ENCODE data around the gene PLCE1. TPM values are rescaled to one million over a fixed set of nuclear protein-coding genes. Genes with fewer than 3 reads are reported as not detected.

The PLCE1 gene
- polyA plus RNA-seq, 1 experiment: 3.3 TPM

GRCh38 chr10:94010886-94011285, 17.2 kb downstream of the PLCE1 start:
- no peak for DNase-seq (ENCODE audit: low read depth)
- Histone ChIP-seq H3K36me3 (ENCODE audit: control insufficient read depth, insufficient read depth, low read length) (no peaks in the 10 kb centered on the region), H3K4me3 (ENCODE audit: low read depth, low read length) (no peak overlapping the region), H3K27me3 (ENCODE audit: control insufficient read depth, insufficient read depth, low read length) (no peaks in the 10 kb centered on the region)
- CTCF ChIA-PET: no interaction called here
- POLR2A ChIA-PET: no interaction called here
- no peak for TF ChIP-seq CTCF (IDR thresholded peaks at IDR 0.05; ENCODE audit: insufficient read depth, low read depth, low read length)

GRCh38 chr10:94011296-94011695, 17.6 kb downstream of the PLCE1 start:
- ChIA-PET CTCF (no interaction called here), POLR2A (no interaction called here)
- no peak overlapping the region for H3K4me3 ChIP-seq (ENCODE audit: low read depth, low read length)
- H3K36me3 ChIP-seq (ENCODE audit: control insufficient read depth, insufficient read depth, low read length): no peaks in the 10 kb centered on the region
- DNase-seq (ENCODE audit: low read depth): no peak
- no peaks in the 10 kb centered on the region for H3K27me3 ChIP-seq (ENCODE audit: control insufficient read depth, insufficient read depth, low read length)
- TF ChIP-seq CTCF (IDR thresholded peaks at IDR 0.05; ENCODE audit: insufficient read depth, low read depth, low read length): no peak

- H3K4me3 ChIP-seq (ENCODE audit: low read depth, low read length): no peak overlapping the region
- no peaks in the 10 kb centered on the region for H3K27me3 ChIP-seq (ENCODE audit: control insufficient read depth, insufficient read depth, low read length)
- H3K36me3 ChIP-seq (ENCODE audit: control insufficient read depth, insufficient read depth, low read length): no peaks in the 10 kb centered on the region
- POLR2A ChIA-PET: no interaction called here
- no peak for TF ChIP-seq CTCF (IDR thresholded peaks at IDR 0.05; ENCODE audit: insufficient read depth, low read depth, low read length)
- CTCF ChIA-PET: interaction anchor here (0.8 kb wide), 1 partner anchor 53 kb away, joined by 3 read pairs; no protein-coding TSS in a partner anchor
- no peak for DNase-seq (ENCODE audit: low read depth)
These were observed 19.1 kb downstream of the PLCE1 start for GRCh38 chr10:94012834-94013233.

GRCh38 chr10:94013331-94013760, 19.6 kb downstream of the PLCE1 start:
- Histone ChIP-seq H3K36me3 (ENCODE audit: control insufficient read depth, insufficient read depth, low read length) (no peaks in the 10 kb centered on the region), H3K4me3 (ENCODE audit: low read depth, low read length) (no peak overlapping the region), H3K27me3 (ENCODE audit: control insufficient read depth, insufficient read depth, low read length) (no peaks in the 10 kb centered on the region)
- no peak for DNase-seq (ENCODE audit: low read depth)
- ChIA-PET CTCF (no interaction called here), POLR2A (no interaction called here)
- TF ChIP-seq CTCF (IDR thresholded peaks at IDR 0.05; ENCODE audit: insufficient read depth, low read depth, low read length): no peak

GRCh38 chr10:94014304-94014703, 20.6 kb downstream of the PLCE1 start:
- CTCF ChIA-PET: no interaction called here
- POLR2A ChIA-PET: no interaction called here

More at GRCh38 chr10:94014304-94014703, 20.6 kb downstream of the PLCE1 start:
- no peak for TF ChIP-seq CTCF (IDR thresholded peaks at IDR 0.05; ENCODE audit: insufficient read depth, low read depth, low read length)
- no peak for DNase-seq (ENCODE audit: low read depth)
- H3K4me3 ChIP-seq (ENCODE audit: low read depth, low read length): no peak overlapping the region
- no peaks in the 10 kb centered on the region for H3K27me3 ChIP-seq (ENCODE audit: control insufficient read depth, insufficient read depth, low read length)
- H3K36me3 ChIP-seq (ENCODE audit: control insufficient read depth, insufficient read depth, low read length): no peaks in the 10 kb centered on the region
